ENCODE results near the gene SPACA6. TPM values are rescaled to one million over a fixed set of nuclear protein-coding genes. Genes with fewer than 3 reads are reported as not detected.
"Not testable (repeated sequence)": the region's sequence is repeated elsewhere in the genome, so short reads cannot be mapped to it uniquely, and the experiment has no call there.

The SPACA6 gene
- total and polyA plus RNA-seq, 2 donors = 6.3 to 19.3 TPM

DNA sequence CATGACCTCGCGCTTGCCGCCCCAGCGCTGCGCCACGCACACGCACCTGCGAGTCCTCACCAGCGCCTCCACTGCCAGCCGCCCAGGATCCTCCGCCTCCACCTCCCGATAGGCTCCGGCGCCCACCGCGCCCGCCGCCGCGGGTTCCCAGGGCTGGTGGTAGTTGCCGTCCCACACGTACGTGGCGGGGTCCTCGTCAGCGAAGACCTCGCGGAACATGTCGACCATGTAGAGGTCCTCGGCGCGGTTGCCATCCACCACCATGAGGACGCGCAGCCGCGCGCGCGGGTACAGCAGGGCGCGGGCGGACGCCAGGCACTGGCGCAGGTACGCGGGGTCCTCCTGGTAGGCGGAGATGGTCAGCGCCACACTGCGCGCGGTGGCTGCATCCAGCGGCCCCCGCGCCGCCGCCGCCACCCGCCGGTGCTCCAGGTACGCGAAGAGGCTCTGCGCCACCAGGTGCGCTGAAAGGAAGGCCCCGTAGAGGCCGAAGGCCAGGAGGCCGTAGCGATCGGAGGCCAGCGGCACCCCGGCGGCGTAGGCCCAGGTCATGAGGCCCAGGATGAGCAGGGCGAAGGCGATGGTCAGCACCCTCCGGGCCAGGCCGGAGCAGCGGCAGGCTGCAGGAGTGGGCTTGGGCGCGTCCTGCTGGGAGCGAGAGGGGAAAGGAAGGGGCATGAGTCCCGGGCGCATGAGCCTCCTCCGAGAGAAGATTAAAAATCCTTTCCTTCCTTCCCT, 26.3 kb downstream of the SPACA6 start:
- H3K36me3 ChIP-seq (ENCODE audit: insufficient read depth) = no peaks in the 10 kb centered on the region
- no peak overlapping the region for H3K4me3 ChIP-seq (ENCODE audit: low read depth, low read length)
- DNase-seq (ENCODE audit: extremely low spot score) = no peak
- WGBS = 4% methylated on average over 83 of the region's 83 CpGs
- H3K4me1 ChIP-seq (ENCODE audit: insufficient read depth) = no peaks in the 10 kb centered on the region
- no peak overlapping the region for H3K27ac ChIP-seq (ENCODE audit: low read depth)

DNA sequence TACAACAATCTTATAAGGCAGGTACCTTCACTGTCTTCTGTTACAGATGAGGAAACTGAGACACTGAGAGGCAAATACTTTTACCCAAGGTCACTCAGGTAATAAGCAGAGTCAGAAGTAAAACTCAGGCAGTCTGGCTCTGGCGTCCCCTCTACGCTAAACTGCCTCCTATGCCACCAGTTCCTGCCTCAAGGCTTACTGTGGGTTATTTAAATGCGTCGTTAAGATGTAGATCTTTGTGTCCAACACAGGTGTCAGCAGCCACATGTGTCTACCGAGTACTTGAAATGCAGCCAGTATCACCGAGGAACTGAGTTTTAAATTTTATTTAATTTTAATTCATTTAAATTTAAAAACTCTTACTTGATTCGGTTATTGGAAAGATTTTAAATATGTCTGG, 28.8 kb downstream of the SPACA6 start:
- no peak overlapping the region for H3K4me3 ChIP-seq (ENCODE audit: low read depth, low read length)
- no peak for DNase-seq (ENCODE audit: extremely low spot score)
- H3K4me1 ChIP-seq (ENCODE audit: insufficient read depth) = no peaks in the 10 kb centered on the region
- H3K27ac ChIP-seq (ENCODE audit: low read depth) = no peak overlapping the region
- WGBS = 61% methylated on average over 7 of the region's 7 CpGs
- no peaks in the 10 kb centered on the region for H3K36me3 ChIP-seq (ENCODE audit: insufficient read depth)

DNA sequence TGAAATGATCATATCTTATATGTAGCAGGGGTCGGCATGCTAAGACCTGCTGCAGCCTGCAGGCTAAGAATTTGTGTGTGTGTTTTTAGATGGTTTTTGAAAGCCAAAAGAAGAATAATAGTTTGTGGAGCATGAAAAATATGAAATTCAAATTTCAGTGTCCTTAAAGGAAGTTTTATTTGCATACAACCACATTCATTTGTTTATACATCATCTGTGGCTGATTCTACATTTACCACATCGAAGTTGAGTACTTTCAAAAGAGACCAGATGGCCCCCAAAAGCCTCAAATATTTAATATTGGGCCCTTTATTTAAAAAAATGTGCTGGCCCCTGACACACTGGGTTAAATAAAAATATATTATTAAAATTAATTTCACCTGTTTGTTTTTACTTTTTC, 29.4 kb downstream of the SPACA6 start:
- no peaks in the 10 kb centered on the region for H3K36me3 ChIP-seq (ENCODE audit: insufficient read depth)
- WGBS = 59% methylated on average over 2 of the region's 2 CpGs
- no peaks in the 10 kb centered on the region for H3K4me1 ChIP-seq (ENCODE audit: insufficient read depth)
- no peak overlapping the region for H3K27ac ChIP-seq (ENCODE audit: low read depth)
- no peak for DNase-seq (ENCODE audit: extremely low spot score)
- no peak overlapping the region for H3K4me3 ChIP-seq (ENCODE audit: low read depth, low read length)

DNA sequence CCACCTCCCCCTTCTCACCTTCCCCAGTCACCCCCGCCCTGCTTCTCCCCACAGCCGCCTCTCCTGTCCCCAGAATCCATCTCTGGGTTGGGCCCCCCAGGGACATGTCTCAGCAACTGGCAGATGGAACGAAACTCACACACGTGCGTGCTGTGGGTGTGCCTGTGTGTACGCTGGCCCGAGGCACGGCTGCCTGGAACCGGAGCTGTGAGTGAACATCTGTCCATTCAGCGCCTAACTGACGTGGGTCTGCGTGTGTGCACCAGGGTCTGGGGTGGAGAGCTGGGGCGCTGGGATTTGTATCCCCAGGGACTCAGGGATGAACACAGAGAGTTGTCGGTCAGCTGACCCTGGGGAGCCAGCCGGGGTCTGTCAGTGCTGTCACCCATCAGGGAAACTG, 31.4 kb downstream of the SPACA6 start:
- 31% methylated on average over 15 of the region's 15 CpGs for WGBS
- Histone ChIP-seq H3K27ac (ENCODE audit: low read depth) (no peak overlapping the region), H3K4me1 (ENCODE audit: insufficient read depth) (no peaks in the 10 kb centered on the region), H3K4me3 (ENCODE audit: low read depth, low read length) (no peak overlapping the region), H3K36me3 (ENCODE audit: insufficient read depth) (no peaks in the 10 kb centered on the region)
- DNase-seq (ENCODE audit: extremely low spot score) = no peak

DNA sequence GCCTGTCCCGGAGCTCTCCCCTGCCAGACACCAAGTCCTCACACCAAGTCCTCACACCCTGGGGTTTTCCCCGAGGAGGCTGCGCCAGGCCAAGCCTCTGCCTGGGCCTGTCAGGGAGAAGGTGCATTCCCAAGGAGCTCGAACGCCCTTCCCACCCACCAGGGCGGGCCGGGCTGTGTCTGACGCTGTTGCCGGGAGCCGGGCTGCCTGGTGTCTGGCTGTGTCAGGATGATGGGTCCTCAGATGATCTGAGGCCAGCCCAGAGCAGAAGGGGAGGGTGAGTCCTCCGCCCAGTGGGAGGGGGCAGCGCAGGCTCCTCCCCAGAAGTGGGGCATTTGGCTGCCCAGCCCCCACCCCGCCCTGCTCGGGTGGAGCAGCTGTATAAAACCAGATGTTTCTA, 32.9 kb downstream of the SPACA6 start:
- Histone ChIP-seq H3K4me1 (ENCODE audit: insufficient read depth) (no peaks in the 10 kb centered on the region), H3K4me3 (ENCODE audit: low read depth, low read length) (no peak overlapping the region), H3K27ac (ENCODE audit: low read depth) (no peak overlapping the region), H3K36me3 (ENCODE audit: insufficient read depth) (no peaks in the 10 kb centered on the region)
- no peak for DNase-seq (ENCODE audit: extremely low spot score)
- 20% methylated on average over 14 of the region's 14 CpGs for WGBS

DNA sequence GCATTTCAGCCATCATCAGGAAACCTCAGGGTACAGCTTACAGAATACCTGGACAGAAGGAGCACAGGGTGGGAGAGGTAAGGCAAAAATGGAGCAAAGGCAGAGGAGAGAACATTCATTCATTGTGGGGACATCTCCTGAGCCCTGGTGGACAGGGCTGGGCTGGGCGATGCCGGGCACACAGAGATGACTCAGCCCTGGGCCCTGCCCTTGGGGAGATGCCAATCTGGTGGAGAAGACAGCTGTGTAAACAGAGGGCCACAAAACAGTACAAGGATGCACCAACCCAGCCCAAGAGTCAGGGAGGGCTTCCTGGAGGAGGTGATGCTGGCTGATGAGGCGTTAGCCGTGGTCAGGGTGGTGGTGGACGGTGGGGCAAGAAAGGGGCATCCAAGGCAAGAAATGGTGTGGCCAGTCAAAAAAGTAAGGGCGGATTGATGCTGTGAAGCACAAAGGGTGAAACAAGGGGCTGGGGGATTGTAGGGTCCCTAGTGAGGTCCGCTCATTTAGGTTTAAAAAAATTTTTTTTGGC, 34.3 kb downstream of the SPACA6 start:
- no peaks in the 10 kb centered on the region for H3K4me1 ChIP-seq (ENCODE audit: insufficient read depth)
- H3K4me3 ChIP-seq (ENCODE audit: low read depth, low read length) = no peak overlapping the region
- no peak for DNase-seq (ENCODE audit: extremely low spot score)
- no peaks in the 10 kb centered on the region for H3K36me3 ChIP-seq (ENCODE audit: insufficient read depth)
- no peak overlapping the region for H3K27ac ChIP-seq (ENCODE audit: low read depth)
- WGBS = 82% methylated on average over 7 of the region's 7 CpGs

DNA sequence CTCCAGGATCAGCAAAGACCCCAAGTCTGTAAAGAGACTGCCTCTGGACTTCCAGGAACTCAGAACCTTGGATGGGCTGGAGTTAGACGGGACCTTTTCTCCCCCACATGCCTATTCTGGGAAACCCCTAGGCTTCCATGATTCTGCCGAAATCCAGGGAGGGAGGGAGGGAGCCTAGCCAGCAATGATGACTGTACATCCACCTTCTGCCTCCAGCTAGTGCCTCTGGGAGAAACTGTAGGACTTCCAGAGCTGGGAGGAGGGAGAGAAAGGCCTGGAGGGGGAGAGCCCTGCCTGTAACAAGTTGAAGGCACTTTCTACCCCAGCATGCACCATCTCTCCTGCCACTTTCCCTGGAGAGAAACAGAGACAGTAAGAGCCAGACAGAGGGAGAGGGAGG, 36.7 kb downstream of the SPACA6 start:
- WGBS = 72% methylated on average over 2 of the region's 2 CpGs
- no peak for DNase-seq (ENCODE audit: extremely low spot score)
- no peak overlapping the region for H3K27ac ChIP-seq (ENCODE audit: low read depth)
- H3K36me3 ChIP-seq (ENCODE audit: insufficient read depth) = no peaks in the 10 kb centered on the region
- H3K4me1 ChIP-seq (ENCODE audit: insufficient read depth) = no peaks in the 10 kb centered on the region
- H3K4me3 ChIP-seq (ENCODE audit: low read depth, low read length) = no peak overlapping the region

DNA sequence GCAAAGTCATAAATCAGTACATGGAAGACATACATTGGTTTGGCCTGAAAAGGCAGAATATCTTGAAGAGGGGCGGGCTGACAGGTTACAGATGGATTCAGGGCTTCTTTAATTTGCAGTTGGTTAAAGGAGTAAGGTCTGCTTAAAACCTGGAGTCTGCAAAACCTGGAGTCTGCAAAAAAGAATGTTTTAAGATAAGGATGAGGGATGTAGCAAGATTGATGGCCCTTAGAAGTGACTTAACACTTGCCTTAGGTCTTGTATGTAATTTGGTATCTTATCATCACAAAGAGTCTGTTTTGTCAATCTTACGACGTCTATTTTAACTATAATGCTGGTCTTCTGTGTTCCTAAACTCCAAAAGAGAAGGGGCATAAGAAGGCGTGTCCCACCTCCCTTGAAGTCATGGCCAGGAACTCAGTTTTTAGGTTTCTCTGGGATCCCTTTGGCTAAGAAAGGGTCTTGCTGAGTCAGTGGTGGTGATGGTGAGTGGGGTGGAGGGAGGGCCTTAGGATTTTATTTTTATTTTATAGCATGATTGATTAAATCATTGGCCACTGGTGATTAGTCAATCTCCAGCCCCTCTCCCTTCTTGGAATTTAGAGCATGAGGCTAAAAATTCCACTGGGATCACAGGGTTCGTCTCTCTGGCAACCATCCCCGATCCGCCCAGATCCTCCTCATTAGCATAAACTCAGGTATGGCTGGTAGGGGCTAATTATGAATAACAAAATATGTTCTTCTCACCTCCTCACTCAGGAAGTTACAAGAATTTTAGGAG, 40.8 kb downstream of the SPACA6 start:
- Histone ChIP-seq H3K4me1 (ENCODE audit: insufficient read depth) (no peaks in the 10 kb centered on the region), H3K27ac (ENCODE audit: low read depth) (no peak overlapping the region), H3K4me3 (ENCODE audit: low read depth, low read length) (no peak overlapping the region), H3K36me3 (ENCODE audit: insufficient read depth) (no peaks in the 10 kb centered on the region)
- WGBS = 64% methylated on average over 7 of the region's 7 CpGs
- no peak for DNase-seq (ENCODE audit: extremely low spot score)

DNA sequence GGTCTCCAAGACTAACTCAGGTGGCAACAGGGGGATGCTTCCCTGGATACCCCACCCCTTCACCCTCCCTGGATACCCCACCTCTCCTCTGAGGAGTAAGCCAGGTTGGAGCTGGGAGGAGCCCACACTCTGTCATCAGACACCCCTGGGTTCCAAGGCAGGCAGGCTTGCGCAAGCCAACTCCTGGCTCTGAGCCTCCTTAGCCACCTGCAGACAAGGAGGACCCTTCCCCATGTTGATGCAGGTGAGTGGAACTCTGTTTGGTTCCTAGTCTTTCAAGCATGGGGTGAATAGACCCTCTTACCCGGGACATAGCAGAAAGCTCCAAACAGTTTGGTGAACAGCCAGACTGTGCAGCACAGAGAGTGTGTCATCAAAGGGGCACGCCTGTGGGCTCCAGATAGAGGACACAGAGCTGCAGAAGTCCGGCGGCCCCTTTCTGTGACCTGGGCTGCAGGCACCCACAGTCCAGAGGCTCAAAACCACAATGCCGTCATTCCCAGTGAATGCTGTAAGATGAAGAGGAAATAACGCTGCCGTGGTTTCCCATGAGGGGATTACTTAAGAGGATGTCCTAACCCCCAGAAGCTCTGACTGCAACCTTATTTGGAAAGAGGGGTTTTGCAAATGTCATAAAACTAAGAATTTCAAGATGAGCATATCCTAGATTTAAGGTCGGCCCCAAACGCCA, 42.8 kb downstream of the SPACA6 start:
- no peak for DNase-seq (ENCODE audit: extremely low spot score)
- Histone ChIP-seq H3K36me3 (ENCODE audit: insufficient read depth) (no peaks in the 10 kb centered on the region), H3K4me3 (ENCODE audit: low read depth, low read length) (no peak overlapping the region), H3K27ac (ENCODE audit: low read depth) (no peak overlapping the region), H3K4me1 (ENCODE audit: insufficient read depth) (no peaks in the 10 kb centered on the region)
- 62% methylated on average over 10 of the region's 10 CpGs for WGBS

DNA sequence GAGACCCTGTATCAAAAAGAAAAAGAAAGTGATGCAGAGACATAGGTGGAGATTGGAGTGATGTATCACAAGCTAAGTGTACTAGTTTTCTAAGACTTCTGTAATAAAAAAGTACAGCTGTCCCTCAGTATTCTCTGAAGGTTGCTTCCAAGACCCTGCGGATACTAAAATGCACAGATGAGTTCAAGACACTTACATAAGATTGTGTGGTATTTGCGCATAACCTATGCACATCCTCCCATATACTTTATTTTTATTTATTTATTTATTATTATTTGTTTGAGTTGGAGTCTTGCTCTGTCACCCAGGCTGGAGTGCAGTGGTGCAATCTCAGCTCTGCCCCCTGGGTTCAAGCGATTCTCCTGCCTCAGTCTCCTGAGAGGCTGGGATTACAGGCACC, 44.3 kb downstream of the SPACA6 start:
- Histone ChIP-seq H3K27ac (ENCODE audit: low read depth) (no peak overlapping the region), H3K4me1 (ENCODE audit: insufficient read depth) (no peaks in the 10 kb centered on the region), H3K36me3 (ENCODE audit: insufficient read depth) (no peaks in the 10 kb centered on the region), H3K4me3 (ENCODE audit: low read depth, low read length) (no peak overlapping the region)
- 96% methylated on average over 3 of the region's 3 CpGs for WGBS
- DNase-seq (ENCODE audit: extremely low spot score) = no peak

DNA sequence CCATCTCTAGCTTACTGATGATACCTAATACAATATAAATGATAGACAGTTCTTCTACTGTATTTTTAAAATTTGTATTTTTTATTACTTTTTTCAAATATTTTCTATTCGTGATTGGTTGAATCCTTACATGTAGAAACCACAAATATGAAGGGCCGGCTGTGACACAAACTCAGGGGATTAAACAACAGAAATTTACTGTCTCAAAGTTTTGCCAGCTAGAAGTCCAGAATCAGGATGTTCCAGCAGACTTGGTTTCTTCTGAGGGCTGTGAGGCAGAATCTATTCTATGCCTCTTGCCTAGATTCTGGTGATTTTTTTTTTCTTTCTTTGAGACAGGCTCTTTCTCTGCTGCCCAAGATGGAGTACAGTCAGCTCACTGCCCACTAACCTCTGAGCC, 44.8 kb downstream of the SPACA6 start:
- DNase-seq (ENCODE audit: extremely low spot score) = no peak
- Histone ChIP-seq H3K4me1 (ENCODE audit: insufficient read depth) (no peaks in the 10 kb centered on the region), H3K27ac (ENCODE audit: low read depth) (no peak overlapping the region), H3K4me3 (ENCODE audit: low read depth, low read length) (no peak overlapping the region), H3K36me3 (ENCODE audit: insufficient read depth) (no peaks in the 10 kb centered on the region)
- WGBS = 58% methylated on average over 2 of the region's 2 CpGs

DNA sequence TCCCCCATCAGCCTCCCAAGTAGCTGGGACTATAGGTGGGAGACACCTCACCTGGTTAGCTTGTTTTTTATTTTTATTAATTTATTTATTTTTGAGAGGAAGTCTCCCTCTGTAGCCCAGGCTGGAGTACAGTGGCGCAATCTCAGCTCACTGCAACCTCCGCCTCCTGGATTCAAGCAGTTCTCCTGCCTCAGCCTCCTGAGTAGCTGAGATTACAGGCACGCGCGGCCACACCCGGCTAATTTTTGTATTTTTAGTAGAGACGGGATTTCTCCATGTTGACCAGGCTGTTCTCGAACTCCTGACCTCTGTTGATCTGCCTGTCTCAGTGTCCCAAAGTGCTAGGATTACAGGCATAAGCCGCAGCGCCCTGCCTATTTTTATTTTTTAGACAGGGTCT, 45.4 kb downstream of the SPACA6 start:
- not testable (repeated sequence) for DNase-seq (ENCODE audit: extremely low spot score); H3K4me1 ChIP-seq (ENCODE audit: insufficient read depth); H3K36me3 ChIP-seq (ENCODE audit: insufficient read depth); H3K4me3 ChIP-seq (ENCODE audit: low read depth, low read length); H3K27ac ChIP-seq (ENCODE audit: low read depth)
- 92% methylated on average over 10 of the region's 10 CpGs for WGBS

DNA sequence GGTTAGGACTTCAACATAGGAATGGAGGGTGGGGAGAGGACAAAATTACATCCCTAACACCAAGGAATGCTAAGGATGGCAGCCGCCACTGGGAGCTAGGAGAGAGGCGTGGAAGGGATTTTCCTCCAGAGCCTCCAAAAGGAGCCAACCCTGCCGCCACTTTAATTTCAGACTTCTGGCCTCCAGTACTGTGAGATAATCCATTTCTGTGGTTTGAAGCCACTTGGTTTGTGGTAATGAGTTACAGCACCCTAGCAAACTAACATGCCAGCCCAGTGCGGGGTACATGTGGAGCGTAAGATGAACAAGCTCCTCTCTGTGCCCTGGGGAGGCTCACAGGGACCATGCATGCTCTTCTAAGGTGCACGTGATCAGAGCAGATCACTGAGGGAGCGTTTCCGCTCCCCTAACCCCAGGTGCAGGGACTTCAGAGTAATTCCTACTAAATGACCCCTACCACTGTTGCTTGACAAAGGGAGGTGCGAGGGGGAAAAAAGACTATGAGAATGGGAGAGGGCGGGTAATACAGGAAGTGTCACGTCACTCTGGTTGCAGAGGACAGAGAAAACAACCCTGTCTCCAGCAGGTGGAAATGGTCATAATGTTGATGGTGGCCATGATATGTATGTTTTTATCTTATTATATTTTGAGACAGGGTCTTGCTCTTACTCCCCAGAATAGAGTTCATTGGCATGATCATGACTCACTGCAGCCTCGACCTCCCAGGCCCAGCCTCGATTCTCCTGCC, 46.5 kb downstream of the SPACA6 start:
- DNase-seq (ENCODE audit: extremely low spot score) = no peak
- no peaks in the 10 kb centered on the region for H3K36me3 ChIP-seq (ENCODE audit: insufficient read depth)
- WGBS = 70% methylated on average over 13 of the region's 13 CpGs
- H3K4me1 ChIP-seq (ENCODE audit: insufficient read depth) = no peaks in the 10 kb centered on the region
- no peak overlapping the region for H3K4me3 ChIP-seq (ENCODE audit: low read depth, low read length)
- H3K27ac ChIP-seq (ENCODE audit: low read depth) = no peak overlapping the region

All from urinary bladder (tissue), 4 donors.